Hepatocyte (in vitro differentiated cells): Measurements from ENCODE around the gene UTS2R.

Experiments used
- EZH2 ChIP-seq: fragments of 200-600 bp; sonication (generic); IDR thresholded peaks from 2 replicates; pipeline ENCODE4 v1.6.1; 2016; ENCODE audit warnings: antibody characterized with exemption, mild to moderate bottlenecking, borderline replicate concordance
- TF ChIP-seq, protein P1 (sequence below): fragments of 200-600 bp; sonication (generic); IDR thresholded peaks from 2 replicates; pipeline ENCODE4 v1.5.1; 2016; ENCODE audit warnings: antibody characterized with exemption, mild to moderate bottlenecking; ENCODE audit not compliant: poor library complexity

DNA sequence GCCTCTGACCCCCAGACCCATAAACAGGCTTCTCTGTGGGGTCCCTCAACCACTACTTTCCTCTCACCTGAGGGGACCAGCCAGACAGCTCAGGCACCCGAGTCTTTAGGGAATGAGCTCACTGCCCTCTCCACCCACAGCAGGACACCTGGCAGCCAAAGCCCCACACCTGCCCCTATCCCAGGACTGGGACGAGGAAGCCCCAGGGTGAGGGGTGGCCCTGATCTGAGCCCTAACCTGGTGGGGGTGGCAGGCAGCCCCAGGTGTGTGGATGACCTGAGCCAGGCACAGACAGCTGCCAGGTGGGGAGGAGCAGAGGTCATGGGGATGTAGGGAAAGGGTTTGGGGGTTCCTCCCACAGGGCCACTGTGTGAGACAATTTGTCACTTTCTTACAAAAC, 14.2 kb upstream of the UTS2R start:
- TF ChIP-seq, protein P1, sequence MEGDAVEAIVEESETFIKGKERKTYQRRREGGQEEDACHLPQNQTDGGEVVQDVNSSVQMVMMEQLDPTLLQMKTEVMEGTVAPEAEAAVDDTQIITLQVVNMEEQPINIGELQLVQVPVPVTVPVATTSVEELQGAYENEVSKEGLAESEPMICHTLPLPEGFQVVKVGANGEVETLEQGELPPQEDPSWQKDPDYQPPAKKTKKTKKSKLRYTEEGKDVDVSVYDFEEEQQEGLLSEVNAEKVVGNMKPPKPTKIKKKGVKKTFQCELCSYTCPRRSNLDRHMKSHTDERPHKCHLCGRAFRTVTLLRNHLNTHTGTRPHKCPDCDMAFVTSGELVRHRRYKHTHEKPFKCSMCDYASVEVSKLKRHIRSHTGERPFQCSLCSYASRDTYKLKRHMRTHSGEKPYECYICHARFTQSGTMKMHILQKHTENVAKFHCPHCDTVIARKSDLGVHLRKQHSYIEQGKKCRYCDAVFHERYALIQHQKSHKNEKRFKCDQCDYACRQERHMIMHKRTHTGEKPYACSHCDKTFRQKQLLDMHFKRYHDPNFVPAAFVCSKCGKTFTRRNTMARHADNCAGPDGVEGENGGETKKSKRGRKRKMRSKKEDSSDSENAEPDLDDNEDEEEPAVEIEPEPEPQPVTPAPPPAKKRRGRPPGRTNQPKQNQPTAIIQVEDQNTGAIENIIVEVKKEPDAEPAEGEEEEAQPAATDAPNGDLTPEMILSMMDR = no peak
- TF ChIP-seq EZH2 = no peak
